Measurements from ENCODE around the gene CLDN19.
"Not testable (repeated sequence)": the region's sequence is repeated elsewhere in the genome, so short reads cannot be mapped to it uniquely, and the experiment has no call there.

- not testable (repeated sequence) for TF ChIP-seq CTCF (IDR thresholded peaks at IDR 0.05; ENCODE audit: poor library complexity, severe bottlenecking); REST (IDR thresholded peaks at IDR 0.05; ENCODE audit: borderline replicate concordance); EP300 (conservative IDR thresholded peaks at IDR 0.05; ENCODE audit: poor library complexity, severe bottlenecking); EZH2 (IDR thresholded peaks at IDR 0.05; ENCODE audit: borderline replicate concordance, insufficient read depth, low read length, poor library complexity, severe bottlenecking)
These were observed 27.2 kb downstream of the CLDN19 start for GRCh38 chr1:42712808-42713207.

Data from neural cell (in vitro differentiated cells).